Nephron (organoid): Measurements from ENCODE around the gene KSR1.

Experiments used
- H3K27ac Mint-ChIP-seq, 3 experiments: 2 replicates each; pipeline ENCODE4 v1.8.0; 2020; ENCODE audit warnings: mixed read lengths in 3 of 3, mild to moderate bottlenecking in 2 of 3, moderate library complexity in 1 of 3
- H3K27me3 Mint-ChIP-seq: 2 replicates; pipeline ENCODE4 v1.8.0; 2021; ENCODE audit warnings: low read depth, mild to moderate bottlenecking, moderate library complexity, mixed read lengths
- H3K36me3 Mint-ChIP-seq: 2 replicates; pipeline ENCODE4 v1.8.0; 2020; ENCODE audit warnings: low read depth, mixed read lengths
- H3K4me1 Mint-ChIP-seq: 2 replicates; pipeline ENCODE4 v1.8.0; 2020; ENCODE audit warnings: mixed read lengths
- H3K4me3 Mint-ChIP-seq, 3 experiments: 2 replicates each; pipeline ENCODE4 v1.8.0; 2020; ENCODE audit warnings: mild to moderate bottlenecking in 3 of 3, mixed read lengths in 3 of 3, moderate library complexity in 2 of 3
- H3K9me3 Mint-ChIP-seq: 2 replicates; pipeline ENCODE4 v1.8.0; 2020; ENCODE audit warnings: mixed read lengths
- TF ChIP-seq, protein P1 (sequence below), 3 experiments: fragments of 200-600 bp; sonication (generic); IDR thresholded peaks; one replicate each; pipeline ENCODE4 v1.5.0; 2021; ENCODE audit warnings: antibody characterized with exemption in 3 of 3; ENCODE audit not compliant: unreplicated experiment in 3 of 3

KSR1 gene

DNA sequence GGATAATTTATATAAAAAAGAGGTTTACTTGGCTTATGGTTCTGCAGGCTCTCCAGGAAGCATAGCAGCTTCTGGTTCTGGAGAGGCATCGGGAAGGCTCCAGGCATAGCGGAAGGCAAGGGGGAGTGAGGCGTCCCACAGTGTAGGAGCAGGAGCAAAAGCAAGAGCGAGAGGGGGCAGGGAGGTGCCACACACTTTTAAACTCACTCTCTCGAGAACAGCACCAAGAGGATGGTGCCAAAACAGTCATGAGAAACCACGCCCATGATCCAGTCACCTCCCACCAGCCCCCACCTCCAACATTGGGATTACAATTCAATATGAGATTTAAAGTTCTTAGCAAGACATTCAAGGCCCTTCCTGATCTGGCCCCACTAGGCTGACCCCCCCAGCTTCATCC lies 124.8 kb downstream of the KSR1 start:
- Mint-ChIP-seq H3K4me3 (no peak overlapping the region), H3K9me3 (no peaks in the 10 kb centered on the region), H3K27ac (no peak overlapping the region), H3K36me3 (peaks cover 15% of the 10 kb centered on the region), H3K4me1 (peaks cover 62% of the 10 kb centered on the region), H3K27me3 (peaks cover 7% of the 10 kb centered on the region)
- TF ChIP-seq, protein P1, sequence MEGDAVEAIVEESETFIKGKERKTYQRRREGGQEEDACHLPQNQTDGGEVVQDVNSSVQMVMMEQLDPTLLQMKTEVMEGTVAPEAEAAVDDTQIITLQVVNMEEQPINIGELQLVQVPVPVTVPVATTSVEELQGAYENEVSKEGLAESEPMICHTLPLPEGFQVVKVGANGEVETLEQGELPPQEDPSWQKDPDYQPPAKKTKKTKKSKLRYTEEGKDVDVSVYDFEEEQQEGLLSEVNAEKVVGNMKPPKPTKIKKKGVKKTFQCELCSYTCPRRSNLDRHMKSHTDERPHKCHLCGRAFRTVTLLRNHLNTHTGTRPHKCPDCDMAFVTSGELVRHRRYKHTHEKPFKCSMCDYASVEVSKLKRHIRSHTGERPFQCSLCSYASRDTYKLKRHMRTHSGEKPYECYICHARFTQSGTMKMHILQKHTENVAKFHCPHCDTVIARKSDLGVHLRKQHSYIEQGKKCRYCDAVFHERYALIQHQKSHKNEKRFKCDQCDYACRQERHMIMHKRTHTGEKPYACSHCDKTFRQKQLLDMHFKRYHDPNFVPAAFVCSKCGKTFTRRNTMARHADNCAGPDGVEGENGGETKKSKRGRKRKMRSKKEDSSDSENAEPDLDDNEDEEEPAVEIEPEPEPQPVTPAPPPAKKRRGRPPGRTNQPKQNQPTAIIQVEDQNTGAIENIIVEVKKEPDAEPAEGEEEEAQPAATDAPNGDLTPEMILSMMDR (IDR thresholded peaks at IDR 0.05; ENCODE audit: unreplicated experiment in 3 of 3): no peak

DNA sequence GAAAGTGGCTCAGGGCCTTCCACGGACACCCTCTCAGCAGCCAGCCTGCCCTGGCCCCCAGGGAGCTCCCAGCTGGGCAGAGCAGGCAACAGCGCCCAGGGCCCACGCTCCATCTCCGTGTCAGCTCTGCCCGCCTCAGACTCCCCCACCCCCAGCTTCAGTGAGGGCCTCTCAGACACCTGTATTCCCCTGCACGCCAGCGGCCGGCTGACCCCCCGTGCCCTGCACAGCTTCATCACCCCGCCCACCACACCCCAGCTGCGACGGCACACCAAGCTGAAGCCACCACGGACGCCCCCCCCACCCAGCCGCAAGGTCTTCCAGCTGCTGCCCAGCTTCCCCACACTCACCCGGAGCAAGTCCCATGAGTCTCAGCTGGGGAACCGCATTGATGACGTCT lies 126.4 kb downstream of the KSR1 start:
- Mint-ChIP-seq H3K36me3 (peaks cover 17% of the 10 kb centered on the region), H3K27ac (no peak overlapping the region), H3K9me3 (no peaks in the 10 kb centered on the region), H3K4me3 (no peak overlapping the region), H3K27me3 (peaks cover 9% of the 10 kb centered on the region), H3K4me1 (peaks cover 50% of the 10 kb centered on the region)
- TF ChIP-seq, protein P1 (IDR thresholded peaks at IDR 0.05; ENCODE audit: unreplicated experiment in 3 of 3): no peak

DNA sequence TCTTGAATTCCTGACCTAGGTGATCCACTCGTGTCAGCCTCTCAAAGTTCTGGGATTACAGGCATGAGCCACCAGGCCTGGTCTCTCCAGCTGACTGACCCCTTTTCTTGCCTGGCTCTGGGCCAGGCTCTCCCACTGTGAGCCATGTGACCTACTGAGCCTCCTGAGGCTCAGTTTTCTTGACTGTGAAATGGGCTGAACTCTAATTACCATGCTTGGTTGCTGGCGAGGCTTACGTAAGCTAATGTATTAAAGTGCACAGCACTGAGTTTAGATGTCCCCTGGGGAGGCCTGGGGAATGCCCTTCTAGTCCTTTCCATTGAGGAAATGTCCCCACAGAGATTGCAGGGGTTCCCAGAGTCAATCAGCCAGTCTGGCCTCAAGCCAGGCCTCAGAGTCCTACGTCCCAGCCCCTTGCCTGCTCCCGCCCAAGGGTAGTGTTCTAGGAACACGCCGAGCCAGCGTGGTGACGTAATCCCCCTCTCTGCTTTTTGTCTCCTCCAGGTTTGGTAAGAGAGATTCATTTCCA lies 129.0 kb downstream of the KSR1 start:
- peak overlapping the region in 2 of 3 experiments; percentile 68 to 72 for H3K27ac Mint-ChIP-seq
- TF ChIP-seq, protein P1 (IDR thresholded peaks at IDR 0.05; ENCODE audit: unreplicated experiment in 3 of 3): no peak
- no peaks in the 10 kb centered on the region for H3K9me3 Mint-ChIP-seq
- no peak overlapping the region for H3K4me3 Mint-ChIP-seq
- peaks cover 28% of the 10 kb centered on the region for H3K36me3 Mint-ChIP-seq
- peaks cover 9% of the 10 kb centered on the region for H3K27me3 Mint-ChIP-seq
- peaks cover 43% of the 10 kb centered on the region for H3K4me1 Mint-ChIP-seq

DNA sequence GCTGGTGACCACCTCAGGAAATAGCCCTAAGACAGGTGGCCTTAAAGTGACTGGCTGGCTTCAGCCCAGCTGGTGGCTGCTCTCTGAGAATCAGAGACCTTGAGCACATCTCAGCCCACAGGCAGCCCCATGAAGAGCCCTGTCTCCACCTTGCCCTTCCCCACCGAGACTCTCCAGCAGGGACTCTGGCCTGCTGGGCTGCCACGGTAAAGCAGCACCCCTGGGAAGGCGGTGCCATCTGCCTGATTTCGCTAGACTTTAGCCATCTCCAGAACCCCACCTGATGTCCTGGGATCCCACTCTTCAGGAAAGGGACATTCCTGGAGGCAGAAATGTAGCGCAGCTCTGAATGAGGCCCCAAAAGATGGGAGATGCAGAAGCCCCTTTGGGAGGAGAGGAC lies 129.5 kb downstream of the KSR1 start:
- H3K9me3 Mint-ChIP-seq: no peaks in the 10 kb centered on the region
- TF ChIP-seq, protein P1 (IDR thresholded peaks at IDR 0.05; ENCODE audit: unreplicated experiment in 3 of 3): no peak

DNA sequence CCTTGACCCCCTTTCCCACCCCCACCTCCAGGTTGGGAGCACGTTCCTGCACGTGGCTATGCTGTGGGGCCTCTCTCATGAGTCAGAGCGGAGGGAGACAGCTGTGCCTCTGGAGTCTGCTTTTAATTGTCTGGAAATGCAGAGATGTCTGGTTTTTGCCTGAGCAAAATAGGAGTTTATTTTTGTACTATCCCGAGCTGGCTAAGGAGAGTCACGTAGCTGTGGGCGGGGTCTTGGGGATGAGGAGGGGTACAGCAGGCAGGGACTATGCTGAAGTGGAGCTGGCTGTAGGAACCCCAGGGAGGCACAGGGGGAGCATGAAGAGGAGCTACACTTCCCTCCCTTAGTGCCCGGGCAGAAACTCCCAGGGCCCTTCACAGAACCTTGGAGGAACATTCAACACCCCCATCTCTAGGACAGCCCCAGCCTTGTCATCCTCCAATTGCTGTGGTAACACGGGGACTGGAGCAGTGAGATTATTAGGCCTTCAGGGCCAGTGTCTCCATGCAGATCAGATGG lies 130.0 kb downstream of the KSR1 start:
- TF ChIP-seq, protein P1 (IDR thresholded peaks at IDR 0.05; ENCODE audit: unreplicated experiment in 3 of 3): no peak

More for the DNA sequence above, 129.5 kb downstream of the KSR1 start:
- Mint-ChIP-seq H3K4me3 (no peak overlapping the region), H3K27ac (peak overlapping the region in 2 of 3 experiments; percentile 68 to 72), H3K4me1 (peaks cover 49% of the 10 kb centered on the region), H3K36me3 (peaks cover 28% of the 10 kb centered on the region), H3K27me3 (peaks cover 9% of the 10 kb centered on the region)

DNA sequence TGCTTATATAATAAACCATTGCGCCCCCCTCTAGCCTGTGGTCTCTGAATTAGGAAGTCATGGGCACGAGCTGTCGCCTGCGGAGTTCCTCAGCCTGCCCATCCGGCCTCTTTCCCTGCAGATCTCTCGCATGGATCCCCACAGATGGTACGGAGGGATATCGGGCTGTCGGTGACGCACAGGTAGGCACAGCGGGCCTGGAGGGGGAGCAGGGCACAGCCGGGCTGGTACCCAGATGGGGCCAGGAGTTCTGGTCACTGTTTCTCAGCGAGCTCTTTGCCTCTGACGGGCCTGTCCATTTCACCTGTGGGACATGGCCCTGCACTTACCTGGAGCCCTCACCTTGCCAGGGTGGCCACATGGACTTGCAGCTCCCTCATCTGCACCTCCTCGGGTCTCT lies 132.1 kb downstream of the KSR1 start:
- H3K36me3 Mint-ChIP-seq: peaks cover 25% of the 10 kb centered on the region

More for the DNA sequence above, 130.0 kb downstream of the KSR1 start:
- Mint-ChIP-seq H3K36me3 (peaks cover 28% of the 10 kb centered on the region), H3K27ac (peak overlapping the region in 2 of 3 experiments; percentile 68 to 72), H3K9me3 (no peaks in the 10 kb centered on the region), H3K27me3 (peaks cover 9% of the 10 kb centered on the region), H3K4me3 (no peak overlapping the region), H3K4me1 (peaks cover 51% of the 10 kb centered on the region)

More for the DNA sequence above, 132.1 kb downstream of the KSR1 start:
- peaks cover 62% of the 10 kb centered on the region for H3K4me1 Mint-ChIP-seq
- H3K4me3 Mint-ChIP-seq: no peak overlapping the region
- H3K27me3 Mint-ChIP-seq: peaks cover 9% of the 10 kb centered on the region
- TF ChIP-seq, protein P1 (IDR thresholded peaks at IDR 0.05; ENCODE audit: unreplicated experiment in 3 of 3): no peak
- H3K9me3 Mint-ChIP-seq: no peaks in the 10 kb centered on the region
- H3K27ac Mint-ChIP-seq: no peak overlapping the region
